ENCODE results near the gene FAR2. TPM values are rescaled to one million over a fixed set of nuclear protein-coding genes. Genes with fewer than 3 reads are reported as not detected.

Gene FAR2
- total RNA-seq, 1 donor from 2014 or later = 6.9 TPM

DNA sequence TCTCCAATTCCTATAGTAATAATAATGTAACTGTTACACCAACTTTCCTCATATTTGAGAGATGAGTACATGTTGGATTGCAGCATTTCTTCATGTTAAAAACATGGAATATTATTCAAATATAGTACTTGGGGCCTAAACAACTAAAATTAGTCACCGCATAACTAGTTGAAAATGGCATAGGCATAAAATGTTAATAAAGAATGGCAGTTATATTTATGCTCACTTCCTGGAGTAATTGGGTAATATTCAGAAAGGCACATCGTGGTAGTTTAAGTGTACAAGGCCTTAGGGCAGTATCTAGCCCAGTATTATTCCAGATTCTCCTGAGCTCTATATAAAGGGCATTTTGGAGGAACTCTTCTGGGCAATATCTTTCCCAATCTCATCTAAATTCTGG, 185.9 kb downstream of the FAR2 start:
- Mint-ChIP-seq H3K36me3 (ENCODE audit: unreplicated experiment) (no peaks in the 10 kb centered on the region), H3K4me3 (ENCODE audit: unreplicated experiment) (no peak overlapping the region), H3K9me3 (ENCODE audit: unreplicated experiment) (no peaks in the 10 kb centered on the region)

DNA sequence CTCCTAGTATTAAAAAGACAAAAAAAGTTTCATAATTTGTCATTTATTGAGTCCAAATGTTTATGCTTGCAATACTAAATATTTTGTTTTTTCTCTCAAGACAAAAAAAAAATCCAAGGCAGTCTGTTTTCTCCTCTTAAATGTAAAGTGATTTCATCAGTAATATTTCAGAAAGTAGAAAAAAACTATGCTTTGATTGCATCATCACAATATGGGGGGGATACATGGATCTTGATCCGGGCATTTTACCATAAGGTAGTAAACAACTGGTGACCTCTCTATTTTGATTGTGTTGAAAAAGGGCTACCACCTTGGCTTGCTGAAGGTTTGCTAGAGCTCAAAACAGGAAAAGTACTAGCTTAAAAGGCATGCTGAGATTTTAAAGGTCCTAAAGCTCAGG, 188.2 kb downstream of the FAR2 start:
- H3K9me3 Mint-ChIP-seq (ENCODE audit: unreplicated experiment) = no peaks in the 10 kb centered on the region
- H3K36me3 Mint-ChIP-seq (ENCODE audit: unreplicated experiment) = no peaks in the 10 kb centered on the region
- no peaks in the 10 kb centered on the region for H3K4me1 Mint-ChIP-seq (ENCODE audit: low read depth, unreplicated experiment)
- no peak for DNase-seq
- H3K27me3 Mint-ChIP-seq (ENCODE audit: unreplicated experiment) = no peaks in the 10 kb centered on the region
- TF ChIP-seq, protein P1, sequence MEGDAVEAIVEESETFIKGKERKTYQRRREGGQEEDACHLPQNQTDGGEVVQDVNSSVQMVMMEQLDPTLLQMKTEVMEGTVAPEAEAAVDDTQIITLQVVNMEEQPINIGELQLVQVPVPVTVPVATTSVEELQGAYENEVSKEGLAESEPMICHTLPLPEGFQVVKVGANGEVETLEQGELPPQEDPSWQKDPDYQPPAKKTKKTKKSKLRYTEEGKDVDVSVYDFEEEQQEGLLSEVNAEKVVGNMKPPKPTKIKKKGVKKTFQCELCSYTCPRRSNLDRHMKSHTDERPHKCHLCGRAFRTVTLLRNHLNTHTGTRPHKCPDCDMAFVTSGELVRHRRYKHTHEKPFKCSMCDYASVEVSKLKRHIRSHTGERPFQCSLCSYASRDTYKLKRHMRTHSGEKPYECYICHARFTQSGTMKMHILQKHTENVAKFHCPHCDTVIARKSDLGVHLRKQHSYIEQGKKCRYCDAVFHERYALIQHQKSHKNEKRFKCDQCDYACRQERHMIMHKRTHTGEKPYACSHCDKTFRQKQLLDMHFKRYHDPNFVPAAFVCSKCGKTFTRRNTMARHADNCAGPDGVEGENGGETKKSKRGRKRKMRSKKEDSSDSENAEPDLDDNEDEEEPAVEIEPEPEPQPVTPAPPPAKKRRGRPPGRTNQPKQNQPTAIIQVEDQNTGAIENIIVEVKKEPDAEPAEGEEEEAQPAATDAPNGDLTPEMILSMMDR (IDR thresholded peaks at IDR 0.05; ENCODE audit: partially characterized antibody, unreplicated experiment) = no peak
- H3K27ac Mint-ChIP-seq (ENCODE audit: unreplicated experiment) = no peak overlapping the region
- no peak overlapping the region for H3K4me3 Mint-ChIP-seq (ENCODE audit: unreplicated experiment)

More for the DNA sequence above, 185.9 kb downstream of the FAR2 start:
- TF ChIP-seq, protein P1 (IDR thresholded peaks at IDR 0.05; ENCODE audit: partially characterized antibody, unreplicated experiment) = no peak
- Mint-ChIP-seq H3K27ac (ENCODE audit: unreplicated experiment) (no peak overlapping the region), H3K27me3 (ENCODE audit: unreplicated experiment) (no peaks in the 10 kb centered on the region), H3K4me1 (ENCODE audit: low read depth, unreplicated experiment) (no peaks in the 10 kb centered on the region)
- DNase-seq = no peak

DNA sequence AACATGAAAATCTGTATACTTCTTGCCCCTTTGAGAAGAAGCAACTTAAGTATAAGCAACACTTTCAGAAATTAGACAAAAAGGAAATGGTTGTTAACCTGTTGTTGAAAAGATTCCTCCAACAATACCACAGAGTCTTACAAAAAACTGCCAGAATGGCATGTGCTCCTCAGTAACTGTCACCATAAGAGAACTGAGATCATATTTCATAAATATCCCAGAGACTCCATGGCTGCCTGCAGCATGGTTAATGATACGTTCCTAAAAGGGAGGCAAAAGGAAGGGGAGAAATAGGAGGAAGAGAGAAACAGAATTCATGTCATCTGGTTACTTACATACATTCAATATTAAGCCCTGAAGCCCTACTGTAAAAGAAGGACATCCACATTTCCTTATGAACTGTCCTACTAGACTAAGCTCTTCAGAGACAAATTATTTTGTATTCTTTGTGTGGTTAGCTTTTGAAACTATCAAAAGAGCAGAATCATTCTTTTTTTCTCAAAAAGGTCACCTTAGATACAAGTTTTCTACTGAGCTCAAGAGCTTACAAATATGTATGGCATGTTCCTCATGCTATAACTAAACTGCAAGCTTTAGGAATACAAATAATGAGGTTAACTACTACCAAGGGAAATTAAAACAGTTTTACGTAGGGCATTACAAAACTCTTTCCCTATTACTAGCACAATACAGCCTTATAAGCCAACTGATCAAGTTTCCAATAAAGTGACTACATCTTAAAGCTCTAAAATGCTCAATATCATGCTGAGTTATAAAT, 194.1 kb downstream of the FAR2 start:
- Mint-ChIP-seq H3K27me3 (ENCODE audit: unreplicated experiment) (no peaks in the 10 kb centered on the region), H3K4me3 (ENCODE audit: unreplicated experiment) (no peak overlapping the region), H3K9me3 (ENCODE audit: unreplicated experiment) (no peaks in the 10 kb centered on the region), H3K27ac (ENCODE audit: unreplicated experiment) (no peak overlapping the region), H3K36me3 (ENCODE audit: unreplicated experiment) (no peaks in the 10 kb centered on the region), H3K4me1 (ENCODE audit: low read depth, unreplicated experiment) (no peaks in the 10 kb centered on the region)
- no peak for DNase-seq
- TF ChIP-seq, protein P1 (IDR thresholded peaks at IDR 0.05; ENCODE audit: partially characterized antibody, unreplicated experiment) = no peak

DNA sequence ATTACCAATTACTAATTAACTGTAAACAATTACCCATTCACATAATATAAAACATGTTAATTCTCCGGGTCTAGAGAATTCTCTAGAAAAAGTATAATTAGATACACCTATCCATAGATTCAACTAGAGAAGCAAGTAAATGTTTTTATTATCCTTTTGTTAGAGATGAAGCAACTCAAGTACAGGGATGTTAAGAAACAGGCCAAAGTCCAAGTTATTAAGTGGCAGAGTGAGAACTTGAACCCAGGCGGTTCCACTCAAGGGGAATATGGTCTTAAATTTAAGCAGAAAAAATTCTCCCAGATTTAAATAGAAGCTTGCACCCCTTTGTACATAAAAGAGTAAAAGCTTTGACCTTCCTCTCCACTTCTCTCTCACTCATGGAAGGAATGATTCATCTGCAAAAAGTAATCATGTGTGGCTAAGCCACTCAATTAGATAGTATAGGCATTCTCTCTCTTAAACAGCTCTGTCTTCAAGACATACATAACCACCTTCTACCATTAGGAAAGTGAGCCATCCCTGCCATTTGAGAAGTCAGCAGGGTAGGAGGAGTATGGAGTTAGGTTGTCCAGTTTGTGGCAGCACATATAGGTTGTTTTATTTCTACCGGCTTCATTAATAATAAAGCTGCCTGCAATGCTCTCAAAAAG, 197.8 kb downstream of the FAR2 start:
- Mint-ChIP-seq H3K27ac (ENCODE audit: unreplicated experiment) (no peak overlapping the region), H3K4me1 (ENCODE audit: low read depth, unreplicated experiment) (no peaks in the 10 kb centered on the region), H3K4me3 (ENCODE audit: unreplicated experiment) (no peak overlapping the region), H3K27me3 (ENCODE audit: unreplicated experiment) (no peaks in the 10 kb centered on the region), H3K36me3 (ENCODE audit: unreplicated experiment) (no peaks in the 10 kb centered on the region), H3K9me3 (ENCODE audit: unreplicated experiment) (no peaks in the 10 kb centered on the region)
- TF ChIP-seq, protein P1 (IDR thresholded peaks at IDR 0.05; ENCODE audit: partially characterized antibody, unreplicated experiment) = no peak
- DNase-seq = no peak

DNA sequence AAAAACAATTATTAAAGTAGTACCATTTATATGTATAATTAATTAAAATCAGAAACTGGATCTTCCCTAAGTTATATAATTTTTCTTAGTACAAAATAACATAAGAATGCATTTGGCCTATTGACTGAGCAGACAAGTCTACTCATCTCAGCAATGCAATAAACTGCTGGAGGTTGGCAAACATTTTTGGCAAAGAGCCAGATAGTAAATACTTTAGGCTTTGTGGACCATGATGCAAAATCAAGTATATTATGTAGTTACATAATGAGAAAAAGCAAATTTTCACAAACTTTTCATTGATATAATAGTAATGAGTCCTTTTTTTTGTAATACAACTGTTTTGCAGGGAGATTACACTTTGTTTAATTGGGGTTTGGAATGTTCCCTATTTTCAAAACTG, 201.0 kb downstream of the FAR2 start:
- Mint-ChIP-seq H3K27ac (ENCODE audit: unreplicated experiment) (no peak overlapping the region), H3K4me3 (ENCODE audit: unreplicated experiment) (no peak overlapping the region), H3K27me3 (ENCODE audit: unreplicated experiment) (no peaks in the 10 kb centered on the region), H3K36me3 (ENCODE audit: unreplicated experiment) (no peaks in the 10 kb centered on the region), H3K9me3 (ENCODE audit: unreplicated experiment) (no peaks in the 10 kb centered on the region), H3K4me1 (ENCODE audit: low read depth, unreplicated experiment) (no peaks in the 10 kb centered on the region)
- no peak for DNase-seq
- TF ChIP-seq, protein P1 (IDR thresholded peaks at IDR 0.05; ENCODE audit: partially characterized antibody, unreplicated experiment) = no peak
